GM18909 (cell line): Measurements from ENCODE around the gene CPA5.

Experiments used
- ATAC-seq: cut with Tn5 transposase; IDR thresholded peaks from one replicate; pipeline ENCODE4 v1.9.1; 2021; ENCODE audit warnings: mild to moderate bottlenecking; ENCODE audit not compliant: unreplicated experiment, poor library complexity

Gene CPA5

GRCh38 chr7:130393841-130394411, 49.3 kb downstream of the CPA5 start:
- no peak for ATAC-seq

- peak; percentile 45 for ATAC-seq
These were observed 50.0 kb downstream of the CPA5 start for GRCh38 chr7:130394421-130395195.

GRCh38 chr7:130395421-130395820, 50.8 kb downstream of the CPA5 start:
- no peak for ATAC-seq

GRCh38 chr7:130396109-130396508, 51.5 kb downstream of the CPA5 start:
- no peak for ATAC-seq

GRCh38 chr7:130397051-130397757, 52.6 kb downstream of the CPA5 start:
- ATAC-seq: no peak

GRCh38 chr7:130397758-130398073, 53.1 kb downstream of the CPA5 start:
- ATAC-seq: no peak

GRCh38 chr7:130398526-130399090, 54.0 kb downstream of the CPA5 start:
- no peak for ATAC-seq

GRCh38 chr7:130400120-130400572, 55.5 kb downstream of the CPA5 start:
- ATAC-seq: no peak

GRCh38 chr7:130401101-130401500, 56.5 kb downstream of the CPA5 start:
- ATAC-seq: no peak

GRCh38 chr7:130401578-130401977, 57.0 kb downstream of the CPA5 start:
- no peak for ATAC-seq

- no peak for ATAC-seq
These were observed 60.4 kb downstream of the CPA5 start for GRCh38 chr7:130405003-130405402.

- no peak for ATAC-seq
These were observed 64.6 kb downstream of the CPA5 start for GRCh38 chr7:130409067-130409711.

- no peak for ATAC-seq
These were observed 65.1 kb downstream of the CPA5 start for GRCh38 chr7:130409712-130410072.

GRCh38 chr7:130410868-130411541, 66.4 kb downstream of the CPA5 start:
- ATAC-seq: no peak

GRCh38 chr7:130413201-130413600, 68.6 kb downstream of the CPA5 start:
- no peak for ATAC-seq

- ATAC-seq: no peak
These were observed 70.4 kb downstream of the CPA5 start for GRCh38 chr7:130415006-130415405.

- no peak for ATAC-seq
These were observed 72.6 kb downstream of the CPA5 start for GRCh38 chr7:130417213-130417612.

GRCh38 chr7:130418306-130418705, 73.7 kb downstream of the CPA5 start:
- no peak for ATAC-seq
